Cardiac fibroblast (primary cell): Measurements from ENCODE around the gene IPCEF1.

Source experiments
- DNase-seq, 2 donors: peaks; one replicate each; pipeline versions ENCODE4 v3.0.0 to v3.0.0-alpha.2; 2010; ENCODE audit warnings: low read depth in 2 of 2
- H3K4me3 ChIP-seq, 2 donors: replicated peaks in 1 of 2; 1 replicate in 1 of 2; 2 replicates in 1 of 2; pipeline ENCODE4 v1.5.1; 2011; ENCODE audit warnings: low read depth in 2 of 2, low read length in 2 of 2, mild to moderate bottlenecking in 2 of 2, moderate library complexity in 1 of 2
- TF ChIP-seq, protein P1 (sequence below): IDR thresholded peaks from one replicate; pipeline ENCODE4 v1.5.1; 2011; ENCODE audit warnings: low read depth, mild to moderate bottlenecking, low read length, inconsistent platforms

Gene IPCEF1

DNA sequence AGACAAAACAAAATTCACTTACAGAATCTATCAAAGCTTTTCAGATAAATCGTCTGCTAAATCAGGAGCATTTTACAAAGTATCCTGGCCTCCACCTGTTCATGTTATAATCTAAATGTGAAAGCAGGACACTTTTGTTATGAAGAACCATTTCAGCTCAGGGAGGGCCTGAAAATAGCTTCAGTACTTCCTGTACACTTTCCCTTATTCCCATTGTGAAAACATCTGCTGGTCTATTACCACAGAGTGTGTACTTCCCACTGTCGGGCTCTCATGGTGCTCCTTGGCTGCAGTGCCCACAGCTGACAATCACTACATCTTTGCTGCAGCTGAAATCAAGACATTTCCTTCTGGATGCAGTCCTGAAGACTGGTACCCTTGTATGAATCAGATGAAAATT, 189.5 kb downstream of the IPCEF1 start:
- no peak for DNase-seq
- H3K4me3 ChIP-seq, result no peak overlapping the region
- TF ChIP-seq, protein P1, sequence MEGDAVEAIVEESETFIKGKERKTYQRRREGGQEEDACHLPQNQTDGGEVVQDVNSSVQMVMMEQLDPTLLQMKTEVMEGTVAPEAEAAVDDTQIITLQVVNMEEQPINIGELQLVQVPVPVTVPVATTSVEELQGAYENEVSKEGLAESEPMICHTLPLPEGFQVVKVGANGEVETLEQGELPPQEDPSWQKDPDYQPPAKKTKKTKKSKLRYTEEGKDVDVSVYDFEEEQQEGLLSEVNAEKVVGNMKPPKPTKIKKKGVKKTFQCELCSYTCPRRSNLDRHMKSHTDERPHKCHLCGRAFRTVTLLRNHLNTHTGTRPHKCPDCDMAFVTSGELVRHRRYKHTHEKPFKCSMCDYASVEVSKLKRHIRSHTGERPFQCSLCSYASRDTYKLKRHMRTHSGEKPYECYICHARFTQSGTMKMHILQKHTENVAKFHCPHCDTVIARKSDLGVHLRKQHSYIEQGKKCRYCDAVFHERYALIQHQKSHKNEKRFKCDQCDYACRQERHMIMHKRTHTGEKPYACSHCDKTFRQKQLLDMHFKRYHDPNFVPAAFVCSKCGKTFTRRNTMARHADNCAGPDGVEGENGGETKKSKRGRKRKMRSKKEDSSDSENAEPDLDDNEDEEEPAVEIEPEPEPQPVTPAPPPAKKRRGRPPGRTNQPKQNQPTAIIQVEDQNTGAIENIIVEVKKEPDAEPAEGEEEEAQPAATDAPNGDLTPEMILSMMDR, result no peak

DNA sequence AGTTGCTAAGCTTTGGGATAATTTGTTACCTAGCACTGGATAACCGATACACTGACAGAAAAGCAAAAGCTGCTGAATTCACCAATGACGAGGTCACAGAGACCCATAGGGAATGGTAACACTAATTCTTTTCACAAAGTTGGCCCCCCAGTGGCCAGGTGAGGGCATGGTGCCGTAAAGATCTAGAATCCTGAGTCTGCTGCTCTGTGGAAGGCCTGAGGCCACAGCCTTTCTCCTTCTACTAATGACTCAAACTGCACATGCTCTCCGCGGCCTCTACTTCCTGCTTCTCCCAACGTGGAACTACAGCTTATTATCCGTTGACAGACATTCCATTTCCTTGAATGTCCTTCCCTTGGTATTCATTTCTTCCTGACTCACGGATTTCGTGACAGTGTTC, 190.5 kb downstream of the IPCEF1 start:
- TF ChIP-seq, protein P1, result no peak
- no peak for DNase-seq
- H3K4me3 ChIP-seq, result no peak overlapping the region

DNA sequence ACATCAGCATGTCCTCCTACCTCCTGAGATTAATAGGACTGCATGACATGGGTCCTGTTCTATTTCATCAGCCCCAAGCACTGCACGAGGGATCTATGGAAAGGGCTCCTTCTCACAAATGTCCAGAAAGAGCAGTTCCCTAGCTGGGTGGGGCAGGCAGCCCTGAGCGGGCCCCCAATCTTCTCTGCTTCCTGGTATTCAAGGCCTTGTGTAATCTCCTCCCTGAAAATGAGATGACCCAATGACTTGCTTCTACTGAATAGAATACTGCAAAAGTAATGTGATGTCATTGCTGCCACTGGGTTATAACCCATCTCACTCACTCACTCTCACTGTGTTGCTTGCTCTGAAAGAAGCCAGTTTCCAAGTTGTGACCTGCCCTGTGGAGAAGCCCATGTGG, 191.1 kb downstream of the IPCEF1 start:
- no peak for DNase-seq
- H3K4me3 ChIP-seq, result no peak overlapping the region
- TF ChIP-seq, protein P1, result no peak

DNA sequence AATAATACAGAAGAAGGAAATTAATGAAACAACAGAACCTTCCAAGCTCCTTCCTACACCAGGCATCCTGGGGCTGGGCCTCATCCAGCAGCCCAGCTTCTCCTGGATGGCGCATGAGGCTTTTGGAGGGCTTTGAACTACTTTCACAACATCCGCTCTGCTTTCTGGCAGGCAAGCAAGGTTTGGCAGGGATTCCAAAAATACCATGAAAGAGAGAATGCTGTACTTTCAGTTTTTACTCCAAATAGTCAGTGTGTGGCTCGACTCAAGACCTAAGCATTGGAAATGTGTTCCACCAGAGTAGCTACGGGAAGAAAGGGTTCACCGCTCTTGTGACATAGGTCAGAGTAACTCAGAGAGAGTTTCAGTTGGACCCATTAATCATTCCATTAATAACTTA, 192.2 kb downstream of the IPCEF1 start:
- TF ChIP-seq, protein P1, result no peak
- H3K4me3 ChIP-seq, result no peak overlapping the region
- peak; percentile 65 to 95 for DNase-seq

DNA sequence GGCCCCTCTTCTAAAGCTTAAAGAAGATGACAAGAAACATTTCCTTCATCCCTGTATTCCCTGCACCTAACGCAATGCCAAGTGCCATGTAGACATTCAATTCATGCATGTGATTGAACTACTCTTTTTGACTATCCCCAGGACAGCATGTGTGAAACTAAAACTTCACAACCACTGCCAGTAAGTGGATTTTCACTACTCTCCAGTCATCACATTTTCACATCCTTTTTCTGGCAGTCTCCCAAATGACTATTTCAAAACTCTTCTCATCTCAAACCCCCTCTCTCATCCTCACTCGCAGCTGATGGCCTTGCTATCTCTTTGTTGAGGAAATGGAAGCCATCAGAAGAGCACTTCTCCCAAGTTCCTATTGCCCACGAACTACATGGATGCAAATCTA, 194.9 kb downstream of the IPCEF1 start:
- no peak overlapping the region for H3K4me3 ChIP-seq
- no peak for DNase-seq
- TF ChIP-seq, protein P1, result no peak

DNA sequence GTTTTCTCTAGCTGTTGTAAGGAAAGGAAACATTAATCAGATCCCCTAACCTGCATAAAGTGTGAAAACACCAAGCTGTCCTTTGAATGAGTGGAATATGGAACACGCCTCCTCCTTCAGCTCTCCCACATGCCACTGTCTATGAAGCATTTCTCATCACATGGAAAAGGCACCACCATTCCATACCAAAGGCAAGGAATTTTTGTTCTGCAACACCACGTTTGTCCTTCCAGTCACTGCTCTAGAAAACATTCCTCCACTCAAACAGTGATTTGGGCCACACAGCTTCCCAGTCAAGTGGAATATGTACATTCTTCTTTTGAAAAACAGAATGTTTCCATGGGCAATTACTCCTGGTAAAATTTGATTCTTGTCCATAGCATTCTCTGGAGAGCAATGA, 197.5 kb downstream of the IPCEF1 start:
- no peak overlapping the region for H3K4me3 ChIP-seq
- TF ChIP-seq, protein P1, result no peak
- no peak for DNase-seq

DNA sequence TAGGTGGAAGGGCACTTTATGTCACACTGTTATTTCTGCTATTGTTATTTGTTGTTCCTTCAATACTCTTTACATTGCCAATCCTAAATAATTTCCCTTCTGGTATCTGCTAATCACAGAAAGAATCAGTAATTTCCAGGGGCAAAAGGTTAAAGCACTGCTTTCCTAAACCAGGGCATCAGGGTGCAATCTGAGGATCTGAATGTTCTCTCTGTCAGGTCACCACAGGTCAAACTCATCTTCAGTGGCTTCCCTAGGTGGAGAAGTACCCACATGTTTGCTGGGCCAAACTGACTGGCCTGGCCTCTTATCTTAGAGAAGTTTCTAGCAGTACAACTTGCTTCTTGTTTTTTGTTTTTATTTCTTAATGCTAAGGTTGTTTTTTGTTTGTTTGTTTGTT, 198.9 kb downstream of the IPCEF1 start:
- TF ChIP-seq, protein P1, result no peak
- DNase-seq, result no peak
- H3K4me3 ChIP-seq, result no peak overlapping the region
